ENCODE data around the gene MYEOV.

- no peak for TF ChIP-seq EZH2phosphoT487 (IDR thresholded peaks at IDR 0.05; ENCODE audit: low read depth)
- TF ChIP-seq CTCF (IDR thresholded peaks at IDR 0.05; ENCODE audit: low read depth, low read length): no peak
Measured at GRCh38 chr11:69320756-69321741, 27.1 kb downstream of the MYEOV start.

Measured in OCI-LY3 (cell line).